Lower leg skin (tissue), 4 donors: ENCODE measurements around the gene ADORA1. TPM values are rescaled to one million over a fixed set of nuclear protein-coding genes. Genes with fewer than 3 reads are reported as not detected.

ENCODE experiments used
- DNase-seq, 2 donors: peaks; one replicate each; pipeline ENCODE4 v3.0.0-alpha.2; 2019; ENCODE audit warnings: low spot score in 2 of 2
- H3K4me3 ChIP-seq: fragments of 200-600 bp; sonication (generic); 2 replicates; pipeline ENCODE4 v1.5.1; 2017; ENCODE audit warnings: mild to moderate bottlenecking, low read depth; ENCODE audit not compliant: poor library complexity, severe bottlenecking
- POLR2A ChIP-seq, 2 donors: fragments of 450-650 bp; IDR thresholded peaks; one replicate each; pipeline ENCODE4 v1.6.1; 2016 to 2017; ENCODE audit warnings: antibody characterized with exemption in 2 of 2, mild to moderate bottlenecking in 1 of 2, moderate library complexity in 1 of 2
- WGBS, 2 donors: methylation state at CpG; one replicate each; pipeline ENCODE4 v1.1.5; 2018; 5-methylcytosine and 5-hydroxymethylcytosine counted together
- intact Hi-C: fragments of 100-400 bp; cut with DNase I; formaldehyde crosslinking; loops from one replicate; pipeline ENCODE4 v1.15.0; 2023; ENCODE audit warnings: low total_unique reads
- total RNA-seq, 4 donors: library from RNA; depleted of rRNA; stranded (reverse); fragments of >200 nt; gene quantifications; one replicate each; pipeline ENCODE4 v1.1.0, GENCODE V29; 2016
- TF ChIP-seq, protein P1 (sequence below), 3 donors: fragments of 450-650 bp; IDR thresholded peaks; one replicate each; pipeline ENCODE4 v1.5.1; 2016; ENCODE audit warnings: antibody characterized with exemption in 3 of 3, mild to moderate bottlenecking in 3 of 3, moderate library complexity in 2 of 3

The ADORA1 gene
- total RNA-seq, 4 donors from 2014 or later = 1.8 to 7.7 (median 5.3) TPM

- TF ChIP-seq, protein P1, sequence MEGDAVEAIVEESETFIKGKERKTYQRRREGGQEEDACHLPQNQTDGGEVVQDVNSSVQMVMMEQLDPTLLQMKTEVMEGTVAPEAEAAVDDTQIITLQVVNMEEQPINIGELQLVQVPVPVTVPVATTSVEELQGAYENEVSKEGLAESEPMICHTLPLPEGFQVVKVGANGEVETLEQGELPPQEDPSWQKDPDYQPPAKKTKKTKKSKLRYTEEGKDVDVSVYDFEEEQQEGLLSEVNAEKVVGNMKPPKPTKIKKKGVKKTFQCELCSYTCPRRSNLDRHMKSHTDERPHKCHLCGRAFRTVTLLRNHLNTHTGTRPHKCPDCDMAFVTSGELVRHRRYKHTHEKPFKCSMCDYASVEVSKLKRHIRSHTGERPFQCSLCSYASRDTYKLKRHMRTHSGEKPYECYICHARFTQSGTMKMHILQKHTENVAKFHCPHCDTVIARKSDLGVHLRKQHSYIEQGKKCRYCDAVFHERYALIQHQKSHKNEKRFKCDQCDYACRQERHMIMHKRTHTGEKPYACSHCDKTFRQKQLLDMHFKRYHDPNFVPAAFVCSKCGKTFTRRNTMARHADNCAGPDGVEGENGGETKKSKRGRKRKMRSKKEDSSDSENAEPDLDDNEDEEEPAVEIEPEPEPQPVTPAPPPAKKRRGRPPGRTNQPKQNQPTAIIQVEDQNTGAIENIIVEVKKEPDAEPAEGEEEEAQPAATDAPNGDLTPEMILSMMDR (IDR thresholded peaks at IDR 0.05) = no peak
- no peak for TF ChIP-seq POLR2A (IDR thresholded peaks at IDR 0.05)
- no peak for DNase-seq
- 75 to 80% methylated on average over 9 of the region's 9 CpGs for WGBS, 2 donors
- no peak overlapping the region for H3K4me3 ChIP-seq
- intact Hi-C loops = no loop called here
Measured at GRCh38 chr1:203175827-203176241, 48.3 kb downstream of the ADORA1 start.

- WGBS, 2 donors = 90 to 95% methylated on average over 9 of the region's 9 CpGs
- H3K4me3 ChIP-seq = no peak overlapping the region
- intact Hi-C loops = no loop called here
- TF ChIP-seq POLR2A (IDR thresholded peaks at IDR 0.05) = no peak
- TF ChIP-seq, protein P1 (IDR thresholded peaks at IDR 0.05) = no peak
- DNase-seq = no peak
Measured at GRCh38 chr1:203176273-203177035, 48.9 kb downstream of the ADORA1 start.

DNA sequence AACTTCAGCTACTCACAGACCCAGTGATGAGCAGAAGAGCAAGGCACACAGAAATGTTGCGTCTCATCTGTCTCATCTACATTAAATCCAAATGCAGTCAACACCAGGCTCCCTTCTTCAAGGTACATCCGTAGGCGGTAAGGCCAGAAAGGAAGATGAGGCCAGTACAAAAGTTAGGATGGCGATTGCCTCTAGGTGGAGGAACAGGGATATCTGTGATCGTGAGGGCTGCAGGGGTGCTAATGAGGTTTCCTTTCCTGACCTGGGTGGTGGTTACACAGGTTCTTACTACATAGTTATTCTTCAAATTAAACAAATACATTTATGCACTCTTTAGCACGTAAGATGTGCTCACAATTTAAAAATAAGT, 49.5 kb downstream of the ADORA1 start:
- TF ChIP-seq, protein P1 (IDR thresholded peaks at IDR 0.05) = no peak
- no peak for TF ChIP-seq POLR2A (IDR thresholded peaks at IDR 0.05)
- DNase-seq = no peak
- H3K4me3 ChIP-seq = no peak overlapping the region
- WGBS, 2 donors = 90 to 91% methylated on average over 6 of the region's 6 CpGs
- intact Hi-C loops = no loop called here

- H3K4me3 ChIP-seq = no peak overlapping the region
- intact Hi-C loops = no loop called here
- 56 to 61% methylated on average over 9 of the region's 9 CpGs for WGBS, 2 donors
- no peak for DNase-seq
- TF ChIP-seq, protein P1 (IDR thresholded peaks at IDR 0.05) = no peak
- TF ChIP-seq POLR2A (IDR thresholded peaks at IDR 0.05) = no peak
Measured at GRCh38 chr1:203177470-203178039, 50.0 kb downstream of the ADORA1 start.

DNA sequence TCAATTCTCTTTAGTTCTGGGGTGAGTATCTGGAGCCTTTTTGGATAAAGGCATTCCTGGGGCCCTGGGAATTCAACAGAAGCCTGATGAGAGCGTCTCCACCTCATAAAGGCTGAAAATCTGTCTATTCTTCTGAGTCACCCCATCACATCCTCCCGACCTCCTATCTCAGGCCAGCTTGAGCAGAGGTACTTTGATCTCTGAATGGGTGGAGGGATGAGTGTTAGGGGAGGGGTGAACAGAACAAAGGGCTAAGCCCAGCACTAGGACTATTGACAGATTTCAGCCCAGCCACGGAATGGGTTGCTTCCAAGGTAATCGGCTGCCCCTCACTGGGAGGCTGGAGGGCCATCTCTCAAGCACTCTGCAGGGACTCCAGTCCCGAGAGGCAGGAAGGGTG, 50.6 kb downstream of the ADORA1 start:
- no peak for DNase-seq
- WGBS, 2 donors = 73 to 82% methylated on average over 5 of the region's 5 CpGs
- no peak for TF ChIP-seq POLR2A (IDR thresholded peaks at IDR 0.05)
- TF ChIP-seq, protein P1 (IDR thresholded peaks at IDR 0.05) = no peak
- intact Hi-C loops = no loop called here
- H3K4me3 ChIP-seq = no peak overlapping the region
